ENCODE measurements around the gene MED12L.

Gene MED12L

DNA sequence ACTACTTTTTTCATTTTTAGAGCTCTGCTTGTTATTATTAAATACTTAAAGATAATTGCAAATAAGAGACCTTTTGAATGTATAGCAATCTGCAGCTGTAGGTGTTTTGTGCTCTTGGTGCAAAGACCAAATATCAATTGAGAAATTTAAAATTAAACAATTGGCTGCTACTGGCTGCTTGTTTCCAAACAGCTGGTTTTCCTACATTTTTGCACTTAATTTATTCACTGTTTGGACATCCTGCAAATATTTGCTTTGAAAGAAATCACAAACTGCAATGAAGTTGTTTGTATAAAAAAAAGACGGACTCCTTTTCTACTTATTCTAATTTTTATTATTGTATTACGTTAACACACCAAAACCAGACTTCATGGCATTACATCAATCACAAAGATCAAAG, 35.6 kb downstream of the MED12L start:
- H3K4me3 ChIP-seq (ENCODE audit: low read depth, low read length): no peak overlapping the region
- TF ChIP-seq, protein P1, sequence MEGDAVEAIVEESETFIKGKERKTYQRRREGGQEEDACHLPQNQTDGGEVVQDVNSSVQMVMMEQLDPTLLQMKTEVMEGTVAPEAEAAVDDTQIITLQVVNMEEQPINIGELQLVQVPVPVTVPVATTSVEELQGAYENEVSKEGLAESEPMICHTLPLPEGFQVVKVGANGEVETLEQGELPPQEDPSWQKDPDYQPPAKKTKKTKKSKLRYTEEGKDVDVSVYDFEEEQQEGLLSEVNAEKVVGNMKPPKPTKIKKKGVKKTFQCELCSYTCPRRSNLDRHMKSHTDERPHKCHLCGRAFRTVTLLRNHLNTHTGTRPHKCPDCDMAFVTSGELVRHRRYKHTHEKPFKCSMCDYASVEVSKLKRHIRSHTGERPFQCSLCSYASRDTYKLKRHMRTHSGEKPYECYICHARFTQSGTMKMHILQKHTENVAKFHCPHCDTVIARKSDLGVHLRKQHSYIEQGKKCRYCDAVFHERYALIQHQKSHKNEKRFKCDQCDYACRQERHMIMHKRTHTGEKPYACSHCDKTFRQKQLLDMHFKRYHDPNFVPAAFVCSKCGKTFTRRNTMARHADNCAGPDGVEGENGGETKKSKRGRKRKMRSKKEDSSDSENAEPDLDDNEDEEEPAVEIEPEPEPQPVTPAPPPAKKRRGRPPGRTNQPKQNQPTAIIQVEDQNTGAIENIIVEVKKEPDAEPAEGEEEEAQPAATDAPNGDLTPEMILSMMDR (IDR thresholded peaks at IDR 0.05; ENCODE audit: low read depth, low read length): no peak
- no peak for TF ChIP-seq POLR2A (IDR thresholded peaks at IDR 0.05; ENCODE audit: extremely low read depth, insufficient read length)
- TF ChIP-seq, protein P2, sequence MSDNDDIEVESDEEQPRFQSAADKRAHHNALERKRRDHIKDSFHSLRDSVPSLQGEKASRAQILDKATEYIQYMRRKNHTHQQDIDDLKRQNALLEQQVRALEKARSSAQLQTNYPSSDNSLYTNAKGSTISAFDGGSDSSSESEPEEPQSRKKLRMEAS (IDR thresholded peaks at IDR 0.05; ENCODE audit: low read depth, low read length): no peak
- TF ChIP-seq MYC (IDR thresholded peaks at IDR 0.05; ENCODE audit: low read depth, low read length): no peak
- no peak for DNase-seq (ENCODE audit: low read depth)

DNA sequence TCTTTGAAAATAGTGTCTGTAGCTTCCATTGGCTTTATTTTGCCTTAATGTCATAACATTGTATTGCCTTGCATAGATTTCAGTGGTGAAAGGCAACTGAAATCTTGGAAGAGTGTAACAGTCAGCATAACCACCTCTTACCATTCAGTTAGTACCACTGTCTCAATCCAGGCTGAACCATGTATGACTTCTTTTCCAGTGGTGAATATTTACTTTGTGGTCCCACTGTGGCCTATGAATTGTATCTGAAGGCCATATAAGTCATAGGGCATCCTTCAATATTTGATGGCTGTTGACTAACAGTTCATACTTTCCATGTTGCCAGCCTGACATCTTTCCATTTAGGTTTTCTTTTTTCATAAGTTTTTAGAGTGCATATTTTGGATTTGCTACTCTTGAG, 38.4 kb downstream of the MED12L start:
- DNase-seq (ENCODE audit: low read depth): no peak
- no peak overlapping the region for H3K4me3 ChIP-seq (ENCODE audit: low read depth, low read length)
- TF ChIP-seq POLR2A (IDR thresholded peaks at IDR 0.05; ENCODE audit: extremely low read depth, insufficient read length): no peak
- no peak for TF ChIP-seq MYC (IDR thresholded peaks at IDR 0.05; ENCODE audit: low read depth, low read length)

DNA sequence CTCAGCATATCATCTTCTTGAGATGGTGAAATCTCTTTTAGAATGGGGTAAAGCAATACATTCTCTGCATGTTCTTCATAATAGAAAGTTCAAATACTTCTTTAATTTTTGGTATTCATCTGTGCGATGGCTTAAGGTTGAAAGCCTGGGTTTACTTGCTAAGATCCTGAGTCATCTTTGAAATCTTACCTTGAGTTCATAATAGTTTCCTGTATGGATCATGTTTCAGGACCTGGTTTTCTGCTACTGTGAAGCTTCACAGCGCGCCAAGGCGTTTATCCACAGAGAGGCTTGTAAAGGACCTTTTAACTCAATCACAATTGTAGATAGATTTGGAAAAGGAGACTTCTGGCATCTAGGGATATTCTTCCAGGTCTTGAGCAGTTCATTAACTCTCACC, 39.0 kb downstream of the MED12L start:
- TF ChIP-seq MYC (IDR thresholded peaks at IDR 0.05; ENCODE audit: low read depth, low read length) (no peak), POLR2A (IDR thresholded peaks at IDR 0.05; ENCODE audit: extremely low read depth, insufficient read length) (no peak)
- TF ChIP-seq, protein P1 (IDR thresholded peaks at IDR 0.05; ENCODE audit: low read depth, low read length): no peak
- TF ChIP-seq, protein P2 (IDR thresholded peaks at IDR 0.05; ENCODE audit: low read depth, low read length): no peak
- no peak overlapping the region for H3K4me3 ChIP-seq (ENCODE audit: low read depth, low read length)
- DNase-seq (ENCODE audit: low read depth): no peak

DNA sequence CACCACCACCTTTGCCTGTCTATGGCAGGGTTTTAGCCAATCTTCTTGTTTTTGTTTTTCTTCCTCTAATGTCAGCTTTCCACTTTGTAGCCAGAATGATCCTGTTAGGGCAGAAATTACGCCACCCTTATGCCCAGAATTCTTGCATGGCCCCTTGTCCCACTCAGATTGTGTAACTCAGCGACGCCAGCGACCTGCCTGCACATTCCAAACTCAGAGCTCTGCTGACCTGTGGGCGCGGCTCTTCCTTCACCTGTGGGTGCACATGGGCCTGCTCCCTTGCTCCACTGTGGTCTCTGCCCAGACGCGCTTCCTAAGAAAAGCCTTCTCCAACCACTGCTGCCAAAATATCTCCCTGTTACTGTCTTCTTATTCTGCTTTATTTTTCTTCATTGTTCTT, 45.0 kb downstream of the MED12L start:
- TF ChIP-seq POLR2A (IDR thresholded peaks at IDR 0.05; ENCODE audit: extremely low read depth, insufficient read length) (no peak), MYC (IDR thresholded peaks at IDR 0.05; ENCODE audit: low read depth, low read length) (no peak)
- TF ChIP-seq, protein P1 (IDR thresholded peaks at IDR 0.05; ENCODE audit: low read depth, low read length): no peak
- TF ChIP-seq, protein P2 (IDR thresholded peaks at IDR 0.05; ENCODE audit: low read depth, low read length): no peak
- no peak for DNase-seq (ENCODE audit: low read depth)
- H3K4me3 ChIP-seq (ENCODE audit: low read depth, low read length): no peak overlapping the region

DNA sequence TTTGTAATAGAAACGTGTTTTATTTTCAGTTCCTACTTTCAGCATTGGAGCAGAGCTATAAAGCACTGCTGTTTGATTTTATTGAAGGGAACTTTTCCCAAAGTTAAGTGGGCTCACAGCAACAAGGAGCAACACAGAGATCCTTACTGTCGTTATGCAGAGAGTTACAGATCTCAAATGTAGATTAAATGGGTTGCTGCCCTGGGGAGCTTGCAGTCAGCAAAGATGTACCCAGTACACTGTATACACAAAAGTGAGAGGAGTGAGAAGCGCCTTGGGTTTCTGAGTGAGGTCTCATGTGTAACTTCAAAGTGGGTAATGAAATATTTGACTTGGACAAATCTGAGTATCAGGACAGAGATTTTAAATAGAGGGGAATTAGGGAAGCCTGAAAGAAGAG, 47.7 kb downstream of the MED12L start:
- TF ChIP-seq, protein P2 (IDR thresholded peaks at IDR 0.05; ENCODE audit: low read depth, low read length): no peak
- TF ChIP-seq, protein P1 (IDR thresholded peaks at IDR 0.05; ENCODE audit: low read depth, low read length): no peak
- no peak for TF ChIP-seq POLR2A (IDR thresholded peaks at IDR 0.05; ENCODE audit: extremely low read depth, insufficient read length)
- H3K4me3 ChIP-seq (ENCODE audit: low read depth, low read length): no peak overlapping the region
- no peak for DNase-seq (ENCODE audit: low read depth)

DNA sequence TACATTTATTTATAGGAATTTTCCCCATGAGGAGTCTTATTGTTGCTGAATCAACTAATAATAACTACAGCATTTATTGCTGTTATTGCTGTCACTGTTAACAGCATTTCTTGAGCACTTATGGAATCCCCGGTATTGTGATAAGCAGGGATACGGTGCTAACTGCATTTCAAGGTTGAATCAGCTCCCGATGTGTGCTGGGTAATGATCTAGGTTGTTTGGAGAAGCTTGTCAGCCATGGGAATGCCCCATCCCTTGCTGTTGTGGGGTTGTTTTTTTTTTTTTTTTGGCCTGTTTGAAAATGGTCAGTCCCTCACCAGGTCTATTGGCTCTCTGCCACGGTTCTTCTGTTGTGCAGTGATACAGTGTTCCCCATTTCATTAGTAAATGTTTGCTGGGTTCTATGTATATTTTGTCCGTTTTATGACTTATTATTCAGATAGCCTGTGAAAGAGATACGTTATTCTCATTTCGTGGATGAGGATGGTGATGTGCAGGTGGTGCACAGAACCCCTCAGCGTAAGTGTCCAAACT, 48.5 kb downstream of the MED12L start:
- no peak for DNase-seq (ENCODE audit: low read depth)
- TF ChIP-seq, protein P1 (IDR thresholded peaks at IDR 0.05; ENCODE audit: low read depth, low read length): no peak
- no peak for TF ChIP-seq POLR2A (IDR thresholded peaks at IDR 0.05; ENCODE audit: extremely low read depth, insufficient read length)
- TF ChIP-seq MYC (IDR thresholded peaks at IDR 0.05; ENCODE audit: low read depth, low read length): no peak
- TF ChIP-seq, protein P2 (IDR thresholded peaks at IDR 0.05; ENCODE audit: low read depth, low read length): no peak
- no peak overlapping the region for H3K4me3 ChIP-seq (ENCODE audit: low read depth, low read length)

All from NB4 (cell line).